PC-3 (cell line): ENCODE data around the gene MACO1. TPM values are rescaled to one million over a fixed set of nuclear protein-coding genes. Genes with fewer than 3 reads are reported as not detected.
A peak's percentile ranks its signal among the peaks of the same experiment; 100 is the strongest.

ENCODE experiments used
- ATAC-seq: fragments of 200-7000 bp; cut with Tn5 transposase; 2 replicates; pipeline ENCODE4 v1.9.1; 2020; ENCODE audit warnings: mild to moderate bottlenecking, moderate library complexity
- BruUV-seq: library from RNA; stranded (reverse); fragments of 400-500 nt; replicated peaks from 2 replicates; lab custom pipeline; 2021; lab: Mats Ljungman, UMichigan
- CTCF ChIA-PET: fragments of 300-600 bp; sonication (Branson Sonifier 250); formaldehyde crosslinking; loops from one replicate; lab custom pipeline; 2022; ENCODE audit warnings: antibody characterized with exemption; lab: Charles Lee
- POLR2A ChIA-PET: fragments of 300-600 bp; sonication (Branson Sonifier 250); formaldehyde crosslinking; loops from one replicate; lab custom pipeline; 2022; ENCODE audit warnings: antibody characterized with exemption; ENCODE audit not compliant: unreplicated experiment; lab: Charles Lee
- DNase-seq: peaks from one replicate; pipeline ENCODE4 v3.0.0-alpha.2; 2015
- H2AFZ ChIP-seq: fragments of 300-600 bp; sonication (generic); 2 replicates; pipeline ENCODE4 v1.6.0; 2016; ENCODE audit warnings: antibody characterized with exemption, low read length
- H3F3A ChIP-seq: fragments of 300-600 bp; sonication (generic); one replicate; pipeline ENCODE4 v1.6.0; 2017; ENCODE audit warnings: antibody characterized with exemption, low read length, control low read depth, mild to moderate bottlenecking; ENCODE audit not compliant: unreplicated experiment
- H3K27ac ChIP-seq: fragments of 300-600 bp; sonication (generic); 2 replicates; pipeline ENCODE4 v1.5.1; 2016; ENCODE audit warnings: mild to moderate bottlenecking, low read length
- H3K27me3 ChIP-seq: fragments of 300-600 bp; sonication (generic); 2 replicates; pipeline ENCODE4 v1.6.1; 2016; ENCODE audit warnings: low read length, mixed read lengths
- H3K36me3 ChIP-seq: fragments of 300-600 bp; sonication (generic); 2 replicates; pipeline ENCODE4 v1.6.1; 2016; ENCODE audit warnings: low read depth, mixed run types, low read length, mixed read lengths
- H3K4me1 ChIP-seq: fragments of 300-600 bp; sonication (generic); 2 replicates; pipeline ENCODE4 v1.5.1; 2016; ENCODE audit warnings: low read length; ENCODE audit not compliant: insufficient read depth
- H3K4me2 ChIP-seq: fragments of 300-600 bp; sonication (generic); 2 replicates; pipeline ENCODE4 v1.6.0; 2016; ENCODE audit warnings: low read length
- H3K4me3 ChIP-seq: fragments of 300-600 bp; sonication (generic); 2 replicates; pipeline ENCODE4 v1.5.1; 2016; ENCODE audit warnings: mild to moderate bottlenecking, low read length, mixed read lengths
- H3K79me2 ChIP-seq: fragments of 300-600 bp; sonication (generic); 2 replicates; pipeline ENCODE4 v1.6.1; 2017; ENCODE audit warnings: low read length, mixed read lengths
- H3K9ac ChIP-seq: fragments of 300-600 bp; sonication (generic); 2 replicates; pipeline ENCODE4 v1.6.0; 2016; ENCODE audit warnings: mild to moderate bottlenecking, low read length
- H3K9me2 ChIP-seq: fragments of 300-600 bp; sonication (generic); replicated peaks from 2 replicates; pipeline ENCODE4 v1.6.1; 2016; ENCODE audit warnings: mixed run types, low read length, mixed read lengths
- H3K9me3 ChIP-seq: fragments of 300-600 bp; sonication (generic); 2 replicates; pipeline ENCODE4 v1.6.1; 2016; ENCODE audit warnings: low read length, mixed read lengths
- H4K20me1 ChIP-seq: fragments of 300-600 bp; sonication (generic); 2 replicates; pipeline ENCODE4 v1.6.1; 2016; ENCODE audit warnings: low read length, mixed read lengths
- CTCF ChIP-seq: fragments of 300-600 bp; sonication (generic); conservative IDR thresholded peaks from 2 replicates; pipeline ENCODE4 v1.5.1; 2017; ENCODE audit warnings: antibody characterized with exemption, low read depth, mild to moderate bottlenecking, low read length
- EZH2 ChIP-seq: fragments of 300-600 bp; sonication (generic); IDR thresholded peaks from one replicate; pipeline ENCODE4 v1.6.1; 2017; ENCODE audit warnings: antibody characterized with exemption, mild to moderate bottlenecking, low read length; ENCODE audit not compliant: unreplicated experiment
- EZH2phosphoT487 ChIP-seq: fragments of 300-600 bp; sonication (generic); IDR thresholded peaks from 2 replicates; pipeline ENCODE4 v1.6.1; 2018; ENCODE audit warnings: mild to moderate bottlenecking, antibody characterized with exemption, low read length, borderline replicate concordance
- intact Hi-C: fragments of 100-400 bp; cut with micrococcal nuclease; formaldehyde crosslinking; loops from 2 replicates; pipeline ENCODE4 v1.9.0; 2023
- total RNA-seq: library from RNA; depleted of rRNA; stranded (reverse); fragments of >200 nt; gene quantifications from 2 replicates; pipeline ENCODE4 v1.2.3, GENCODE V29; 2014

MACO1 gene
- total RNA-seq, 1 experiment from 2014 or later = 14.0 TPM

GRCh38 chr1:25543425-25544242, 112.9 kb downstream of the MACO1 start, which contains the start of gene LDLRAP1:
TSS of gene LDLRAP1 (plus strand) at chr1:25543606. CDS start at chr1:25543699, 93 bp downstream.
- Histone ChIP-seq H4K20me1 (peaks cover 7% of the 10 kb centered on the region; the same call in 1 of the 2 replicates), H3K27me3 (no peaks in the 10 kb centered on the region), H3K9me2 (no peaks in the 10 kb centered on the region), H2AFZ (peak within 1 kb of the TSS; percentile 88), H3K9ac (peak within 1 kb of the TSS; percentile 80), H3K4me2 (peak within 1 kb of the TSS; percentile 92), H3K4me1 (peaks cover 4% of the 10 kb centered on the region; the same call in 1 of the 2 replicates), H3K4me3 (peak within 1 kb of the TSS; percentile 81), H3K36me3 (no peaks in the 10 kb centered on the region), H3K79me2 (peaks cover 34% of the 10 kb centered on the region), H3K27ac (no peak within 1 kb of the TSS), H3K9me3 (no peaks in the 10 kb centered on the region), H3F3A (no peaks in the 10 kb centered on the region)
- ChIA-PET POLR2A (no interaction called here), CTCF (interaction anchor here (0.8 kb wide), 1 partner anchor 29 kb away, joined by 3 read pairs; no protein-coding TSS in a partner anchor)
- ATAC-seq (peak; percentile 87), DNase-seq (peak; percentile 84)
- no peak for TF ChIP-seq EZH2phosphoT487
- TF ChIP-seq EZH2 = no peak
- TF ChIP-seq CTCF = no peak
- intact Hi-C loops = no loop called here
- BruUV-seq = no TSS peak

- Histone ChIP-seq H3K9ac (peak overlapping the region; percentile 80), H4K20me1 (peaks cover 7% of the 10 kb centered on the region; the same call in 1 of the 2 replicates), H2AFZ (peak overlapping the region; percentile 77), H3K4me3 (peak overlapping the region; percentile 81), H3K27ac (no peak overlapping the region), H3F3A (no peaks in the 10 kb centered on the region), H3K36me3 (no peaks in the 10 kb centered on the region), H3K4me1 (peaks cover 10% of the 10 kb centered on the region), H3K27me3 (no peaks in the 10 kb centered on the region), H3K9me2 (no peaks in the 10 kb centered on the region), H3K9me3 (no peaks in the 10 kb centered on the region), H3K79me2 (peaks cover 36% of the 10 kb centered on the region), H3K4me2 (peak overlapping the region; percentile 92)
- CTCF ChIA-PET = no interaction called here
- DNase-seq (peak; percentile 18), ATAC-seq (peak; percentile 27)
- POLR2A ChIA-PET = no interaction called here
- TSS peak; percentile 50 for BruUV-seq
- TF ChIP-seq CTCF (no peak), EZH2 (no peak), EZH2phosphoT487 (no peak)
- intact Hi-C loops = no loop called here
Observed at GRCh38 chr1:25544243-25544764, 113.6 kb downstream of the MACO1 start.
